H9 (cell line): ENCODE data around the gene STBD1. TPM values are rescaled to one million over a fixed set of nuclear protein-coding genes. Genes with fewer than 3 reads are reported as not detected.

ENCODE experiments used
- DNase-seq: peaks from one replicate; pipeline ENCODE4 v3.0.0-alpha.2; 2017
- H2AFZ ChIP-seq: one replicate; pipeline ENCODE4 v1.6.1; 2013; ENCODE audit warnings: mild to moderate bottlenecking, low read length, control low read depth, moderate library complexity
- H2AK5ac ChIP-seq: 2 replicates; pipeline ENCODE4 v1.6.1; 2013; ENCODE audit warnings: low read length, control low read depth, mixed read lengths; ENCODE audit not compliant: insufficient read length
- H2BK120ac ChIP-seq: one replicate; pipeline ENCODE4 v1.6.1; 2013; ENCODE audit warnings: low read depth, mild to moderate bottlenecking, low read length, control low read depth, inconsistent platforms; ENCODE audit not compliant: poor library complexity, severe bottlenecking
- H2BK12ac ChIP-seq: 2 replicates; pipeline ENCODE4 v1.6.1; 2013; ENCODE audit warnings: low read length, control low read depth, mixed read lengths, low read depth; ENCODE audit not compliant: insufficient read length
- H2BK15ac ChIP-seq: 2 replicates; pipeline ENCODE4 v1.6.1; 2013; ENCODE audit warnings: low read depth, low read length, control low read depth
- H2BK20ac ChIP-seq: one replicate; pipeline ENCODE4 v1.6.1; 2013; ENCODE audit warnings: low read depth, mild to moderate bottlenecking, low read length, control low read depth, inconsistent platforms; ENCODE audit not compliant: poor library complexity, severe bottlenecking
- H2BK5ac ChIP-seq: 2 replicates; pipeline ENCODE4 v1.6.1; 2013; ENCODE audit warnings: low read length, control low read depth, mixed read lengths; ENCODE audit not compliant: insufficient read length
- H3K14ac ChIP-seq: 2 replicates; pipeline ENCODE4 v1.6.1; 2013; ENCODE audit warnings: low read length, control low read depth; ENCODE audit not compliant: insufficient read depth
- H3K18ac ChIP-seq: 2 replicates; pipeline ENCODE4 v1.6.1; 2013; ENCODE audit warnings: low read depth, mild to moderate bottlenecking, mixed read lengths, low read length, control low read depth; ENCODE audit not compliant: insufficient read length
- H3K23ac ChIP-seq: 2 replicates; pipeline ENCODE4 v1.6.1; 2013; ENCODE audit warnings: low read length, control low read depth, mixed read lengths, low read depth; ENCODE audit not compliant: insufficient read length
- H3K23me2 ChIP-seq: 2 replicates; pipeline ENCODE4 v1.6.1; 2013; ENCODE audit warnings: low read depth, mild to moderate bottlenecking, mixed read lengths, low read length, control low read depth; ENCODE audit not compliant: insufficient read length, poor library complexity, severe bottlenecking
- H3K27ac ChIP-seq: 2 replicates; pipeline ENCODE4 v1.5.1; 2013; ENCODE audit warnings: low read length, control low read depth, mixed read lengths, low read depth; ENCODE audit not compliant: insufficient read length
- H3K27me3 ChIP-seq: 2 replicates; pipeline ENCODE4 v1.6.1; 2013; ENCODE audit warnings: low read length, control low read depth, inconsistent platforms; ENCODE audit not compliant: insufficient read depth
- H3K4ac ChIP-seq: 2 replicates; pipeline ENCODE4 v1.6.1; 2013; ENCODE audit warnings: low read depth, mild to moderate bottlenecking, control low read depth, inconsistent platforms, low read length, moderate library complexity
- H3K4me1 ChIP-seq: 2 replicates; pipeline ENCODE4 v1.6.1; 2013; ENCODE audit warnings: low read length, control low read depth, inconsistent platforms; ENCODE audit not compliant: insufficient read depth
- H3K4me2 ChIP-seq: 2 replicates; pipeline ENCODE4 v1.6.1; 2013; ENCODE audit warnings: low read length, control low read depth, mixed read lengths; ENCODE audit not compliant: insufficient read length, insufficient read depth
- H3K56ac ChIP-seq: 2 replicates; pipeline ENCODE4 v1.6.1; 2013; ENCODE audit warnings: low read depth, mild to moderate bottlenecking, mixed read lengths, low read length, control low read depth; ENCODE audit not compliant: insufficient read length
- H3K79me1 ChIP-seq: 2 replicates; pipeline ENCODE4 v1.6.1; 2013; ENCODE audit warnings: low read depth, mild to moderate bottlenecking, moderate library complexity, low read length, control low read depth, inconsistent platforms; ENCODE audit not compliant: insufficient read depth, poor library complexity, severe bottlenecking
- H3K79me2 ChIP-seq: 2 replicates; pipeline ENCODE4 v1.6.1; 2013; ENCODE audit warnings: low read length, control low read depth, inconsistent platforms; ENCODE audit not compliant: insufficient read depth
- H3K9ac ChIP-seq: 2 replicates; pipeline ENCODE4 v1.6.1; 2013; ENCODE audit warnings: low read length, control low read depth, mixed read lengths; ENCODE audit not compliant: insufficient read length; ENCODE audit errors: extremely low read depth
- H3K9me3 ChIP-seq: one replicate; pipeline ENCODE4 v1.6.1; 2013; ENCODE audit warnings: low read depth, low read length, inconsistent platforms; ENCODE audit not compliant: control insufficient read depth
- H3T11ph ChIP-seq: one replicate; pipeline ENCODE4 v1.6.1; 2013; ENCODE audit warnings: mild to moderate bottlenecking, low read length, control low read depth, inconsistent platforms
- H4K20me1 ChIP-seq: one replicate; pipeline ENCODE4 v1.6.1; 2013; ENCODE audit not compliant: control insufficient read depth, insufficient read length, insufficient read depth
- H4K5ac ChIP-seq: 2 replicates; pipeline ENCODE4 v1.6.1; 2013; ENCODE audit warnings: low read depth, mild to moderate bottlenecking, mixed read lengths, low read length, control low read depth; ENCODE audit not compliant: insufficient read length
- H4K8ac ChIP-seq: replicated peaks from 2 replicates; pipeline ENCODE4 v1.6.1; 2013; ENCODE audit warnings: low read length, control low read depth, mixed read lengths, low read depth; ENCODE audit not compliant: insufficient read length
- H4K91ac ChIP-seq: 2 replicates; pipeline ENCODE4 v1.6.1; 2013; ENCODE audit warnings: low read depth, mild to moderate bottlenecking, moderate library complexity, mixed read lengths, low read length, control low read depth; ENCODE audit not compliant: insufficient read length
- H3K27ac Mint-ChIP-seq, 3 experiments: 2 replicates in 2 of 3; 3 replicates in 1 of 3; pipeline ENCODE4 v1.8.0; 2020 to 2021; ENCODE audit warnings: mixed read lengths in 3 of 3, mild to moderate bottlenecking in 1 of 3, moderate library complexity in 1 of 3
- H3K27me3 Mint-ChIP-seq: 2 replicates; pipeline ENCODE4 v1.8.0; 2021; ENCODE audit warnings: low read depth, mild to moderate bottlenecking, moderate library complexity, mixed read lengths
- H3K36me3 Mint-ChIP-seq, 3 experiments: 2 replicates in 2 of 3; 3 replicates in 1 of 3; pipeline ENCODE4 v1.8.0; 2020 to 2021; ENCODE audit warnings: low read depth in 3 of 3, mixed read lengths in 3 of 3; ENCODE audit not compliant: insufficient read depth in 1 of 3
- H3K4me1 Mint-ChIP-seq, 2 experiments: 2 replicates each; pipeline ENCODE4 v1.8.0; 2020; ENCODE audit warnings: mixed read lengths in 2 of 2
- H3K4me3 Mint-ChIP-seq, 2 experiments: 2 replicates in 1 of 2; 3 replicates in 1 of 2; pipeline ENCODE4 v1.8.0; 2020 to 2021; ENCODE audit warnings: mild to moderate bottlenecking in 2 of 2, mixed read lengths in 2 of 2, moderate library complexity in 1 of 2
- H3K9me3 Mint-ChIP-seq, 2 experiments: 2 replicates in 1 of 2; 3 replicates in 1 of 2; pipeline ENCODE4 v1.8.0; 2020; ENCODE audit warnings: mild to moderate bottlenecking in 2 of 2, mixed read lengths in 2 of 2, moderate library complexity in 1 of 2
- CTCF ChIP-seq: fragments of 200-600 bp; sonication (generic); conservative IDR thresholded peaks from 3 replicates; pipeline ENCODE4 v1.8.0; 2021; ENCODE audit warnings: antibody characterized with exemption, mild to moderate bottlenecking
- WGBS: extraction: QIAGEN DNeasy Blood & Tissue Kit; methylation state at CpG from one replicate; pipeline ENCODE4 v1.1.7; 2013; ENCODE audit warnings: missing lambda C conversion rate, low lambda C conversion rate, mixed read lengths; ENCODE audit not compliant: insufficient read length; ENCODE audit errors: extremely low coverage; 5-methylcytosine and 5-hydroxymethylcytosine counted together
- total RNA-seq: library from RNA; stranded (reverse); gene quantifications from 2 replicates; pipeline ENCODE4 v1.2.1, GENCODE V29; 2021

Gene STBD1
- total RNA-seq, 1 experiment from 2014 or later: 1.1 TPM

GRCh38 chr4:76316131-76316530, 9.6 kb downstream of the STBD1 start:
- H3K79me2 ChIP-seq: no peaks in the 10 kb centered on the region
- no peak overlapping the region for H3K27ac ChIP-seq
- no peaks in the 10 kb centered on the region for H3K79me1 ChIP-seq
- Mint-ChIP-seq H3K9me3 (peaks cover 14 to 22% of the 10 kb centered on the region in 2 experiments), H3K4me3 (no peak overlapping the region), H3K4me1 (no peaks in the 10 kb centered on the region), H3K27me3 (peaks cover 2% of the 10 kb centered on the region), H3K36me3 (peaks cover 0 to 4% (median 0%) of the 10 kb centered on the region in 3 experiments; a peak in 2 of 7 replicates), H3K27ac (no peak overlapping the region)
- no peak overlapping the region for H3K14ac ChIP-seq
- no peak overlapping the region for H2AK5ac ChIP-seq
- no peak overlapping the region for H3K9ac ChIP-seq
- H2BK12ac ChIP-seq: no peak overlapping the region
- no peak overlapping the region for H2BK20ac ChIP-seq
- no peak overlapping the region for H3K18ac ChIP-seq
- no peak overlapping the region for H4K8ac ChIP-seq
- no peak overlapping the region for H2BK15ac ChIP-seq
- no CpG with 5 or more reads among the region's 1 CpG for WGBS
- no peak overlapping the region for H2BK120ac ChIP-seq
- no peak overlapping the region for H3K56ac ChIP-seq
- no peak overlapping the region for H3K23ac ChIP-seq
- no peak overlapping the region for H3K4me2 ChIP-seq
- TF ChIP-seq CTCF: no peak
- no peak overlapping the region for H2AFZ ChIP-seq
- H3K27me3 ChIP-seq: no peaks in the 10 kb centered on the region
- H4K20me1 ChIP-seq: no peaks in the 10 kb centered on the region
- H3K9me3 ChIP-seq: no peaks in the 10 kb centered on the region
- H2BK5ac ChIP-seq: no peak overlapping the region
- H3K4me1 ChIP-seq: no peaks in the 10 kb centered on the region
- no peak overlapping the region for H4K5ac ChIP-seq
- H3K23me2 ChIP-seq: no peaks in the 10 kb centered on the region
- H4K91ac ChIP-seq: no peak overlapping the region
- no peak overlapping the region for H3T11ph ChIP-seq
- no peak for DNase-seq
- no peak overlapping the region for H3K4ac ChIP-seq
